Ovary (tissue), 3 donors: ENCODE results near the gene ZBTB4.

Experiments used
- CTCF ChIP-seq, 3 donors: fragments of 450-650 bp in 2 of 3; fragments of 200-600 bp in 1 of 3; IDR thresholded peaks; one replicate each; pipeline versions ENCODE4 v1.5.1 to v1.8.0; 2016 to 2022; ENCODE audit warnings: antibody characterized with exemption in 3 of 3, mild to moderate bottlenecking in 1 of 3
- EP300 ChIP-seq: sonication (generic); formaldehyde crosslinking; IDR thresholded peaks from one replicate; pipeline ENCODE4 v1.6.1; 2017; ENCODE audit warnings: antibody characterized with exemption
- POLR2A ChIP-seq: fragments of 450-650 bp; IDR thresholded peaks from one replicate; pipeline ENCODE4 v1.6.1; 2017; ENCODE audit warnings: antibody characterized with exemption, mild to moderate bottlenecking, moderate library complexity
- donor health status: DM: no; HTN: no; CAD: no.

- TF ChIP-seq CTCF (IDR thresholded peaks at IDR 0.05) (no peak), POLR2A (no peak), EP300 (no peak)
These were observed 30.5 kb upstream of the ZBTB4 start for GRCh38 chr17:7509937-7510336.
